ENCODE measurements around the gene TAC4.
A peak's percentile ranks its signal among the peaks of the same experiment; 100 is the strongest.

TAC4 gene

DNA sequence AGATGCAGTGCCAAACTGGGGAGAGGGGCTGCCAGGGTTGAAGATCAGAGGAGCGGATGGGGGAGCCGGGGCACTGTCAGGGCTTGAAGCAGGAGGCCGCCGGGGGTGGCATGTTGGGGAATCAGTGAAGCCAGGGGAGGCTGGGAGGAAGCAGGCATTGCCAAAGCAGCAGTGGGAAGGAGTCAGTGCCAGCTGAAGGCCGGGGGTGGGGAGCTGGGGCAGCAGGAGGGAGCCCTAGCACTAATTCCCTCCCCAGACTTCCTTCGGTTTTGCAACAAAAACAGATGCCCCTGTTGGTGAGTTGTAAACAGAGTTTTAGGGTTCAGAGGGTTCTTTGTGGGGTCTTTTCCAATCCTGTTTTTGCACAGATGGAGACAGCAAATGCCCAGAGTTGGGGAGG, 10.9 kb upstream of the TAC4 start:
- Histone ChIP-seq H3K9ac (ENCODE audit: low read length in 2 of 2) (no peak overlapping the region), H3K27ac (ENCODE audit: low read length) (no peak overlapping the region), H3K4me1 (ENCODE audit: control insufficient read depth, insufficient read depth, low read length) (no peaks in the 10 kb centered on the region), H3K4me3 (ENCODE audit: low read length in 2 of 2) (no peak overlapping the region), H3K36me3 (ENCODE audit: control insufficient read depth in 2 of 2, insufficient read depth in 2 of 2, low read length in 2 of 2) (no peaks in the 10 kb centered on the region), H3K27me3 (ENCODE audit: control insufficient read depth in 1 of 2, insufficient read depth in 2 of 2, low read length in 2 of 2) (peaks cover 3 to 9% of the 10 kb centered on the region in 2 donors), H3K9me3 (ENCODE audit: control insufficient read depth in 2 of 2, low read length in 2 of 2) (no peaks in the 10 kb centered on the region)

DNA sequence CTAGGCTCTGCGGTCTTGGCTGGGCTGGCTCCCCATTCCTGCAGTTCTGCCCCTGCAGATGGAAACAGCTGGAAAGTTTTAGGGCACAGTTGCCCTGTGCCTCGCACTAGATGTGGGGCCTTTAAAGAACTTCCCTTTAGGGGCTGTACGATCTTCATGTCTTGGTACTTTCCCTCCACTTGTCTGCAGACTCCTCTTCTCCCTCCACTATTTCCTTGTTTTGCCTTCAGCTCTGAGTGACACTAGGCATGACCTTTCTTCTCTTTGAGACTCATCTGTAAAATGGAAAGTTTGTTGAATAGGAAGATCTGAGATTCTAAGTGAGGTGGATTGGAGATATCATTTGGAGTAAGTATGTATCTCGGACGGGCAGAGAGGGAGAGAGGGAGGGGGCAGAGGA, 6.3 kb upstream of the TAC4 start:
- Histone ChIP-seq H3K27ac (ENCODE audit: low read length) (no peak overlapping the region), H3K27me3 (ENCODE audit: control insufficient read depth in 1 of 2, insufficient read depth in 2 of 2, low read length in 2 of 2) (peaks cover 0 to 2% of the 10 kb centered on the region in 2 donors), H3K9ac (ENCODE audit: low read length in 2 of 2) (no peak overlapping the region), H3K36me3 (ENCODE audit: control insufficient read depth in 2 of 2, insufficient read depth in 2 of 2, low read length in 2 of 2) (no peaks in the 10 kb centered on the region), H3K4me3 (ENCODE audit: low read length in 2 of 2) (no peak overlapping the region), H3K4me1 (ENCODE audit: control insufficient read depth, insufficient read depth, low read length) (peaks cover 8% of the 10 kb centered on the region), H3K9me3 (ENCODE audit: control insufficient read depth in 2 of 2, low read length in 2 of 2) (no peaks in the 10 kb centered on the region)

DNA sequence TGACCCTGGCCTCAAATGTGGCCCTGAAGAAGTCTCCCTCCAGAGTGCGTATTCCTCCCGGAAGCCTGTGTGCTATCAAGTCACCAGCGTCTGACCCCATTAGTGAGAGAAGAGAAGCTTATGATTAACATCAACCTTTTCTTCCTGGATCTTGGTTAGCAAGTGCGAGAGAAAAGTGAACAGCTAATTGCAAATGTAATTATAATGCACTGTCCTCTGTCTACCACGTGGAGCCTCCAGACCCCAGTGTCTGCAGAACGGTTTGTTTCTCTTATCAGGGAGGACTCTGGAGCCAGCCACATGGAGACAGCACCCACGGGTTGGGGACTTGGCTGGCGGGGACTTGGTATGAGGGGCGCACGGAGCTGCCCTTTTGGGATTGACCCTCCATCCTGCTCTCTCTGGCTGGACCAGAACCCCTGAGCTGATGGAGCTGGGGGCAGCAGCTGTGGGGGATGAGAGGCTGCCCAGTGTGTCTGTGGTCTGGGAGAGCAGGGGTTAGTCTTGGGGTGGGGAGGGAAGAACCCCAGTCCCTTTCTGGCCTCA, 5.7 kb upstream of the TAC4 start:
- H3K4me3 ChIP-seq (ENCODE audit: low read length in 2 of 2) = no peak overlapping the region
- no peaks in the 10 kb centered on the region for H3K36me3 ChIP-seq (ENCODE audit: control insufficient read depth in 2 of 2, insufficient read depth in 2 of 2, low read length in 2 of 2)
- H3K27me3 ChIP-seq (ENCODE audit: control insufficient read depth in 1 of 2, insufficient read depth in 2 of 2, low read length in 2 of 2) = no peaks in the 10 kb centered on the region
- no peaks in the 10 kb centered on the region for H3K9me3 ChIP-seq (ENCODE audit: control insufficient read depth in 2 of 2, low read length in 2 of 2)
- H3K4me1 ChIP-seq (ENCODE audit: control insufficient read depth, insufficient read depth, low read length) = peaks cover 8% of the 10 kb centered on the region
- H3K27ac ChIP-seq (ENCODE audit: low read length) = no peak overlapping the region
- no peak overlapping the region for H3K9ac ChIP-seq (ENCODE audit: low read length in 2 of 2)

DNA sequence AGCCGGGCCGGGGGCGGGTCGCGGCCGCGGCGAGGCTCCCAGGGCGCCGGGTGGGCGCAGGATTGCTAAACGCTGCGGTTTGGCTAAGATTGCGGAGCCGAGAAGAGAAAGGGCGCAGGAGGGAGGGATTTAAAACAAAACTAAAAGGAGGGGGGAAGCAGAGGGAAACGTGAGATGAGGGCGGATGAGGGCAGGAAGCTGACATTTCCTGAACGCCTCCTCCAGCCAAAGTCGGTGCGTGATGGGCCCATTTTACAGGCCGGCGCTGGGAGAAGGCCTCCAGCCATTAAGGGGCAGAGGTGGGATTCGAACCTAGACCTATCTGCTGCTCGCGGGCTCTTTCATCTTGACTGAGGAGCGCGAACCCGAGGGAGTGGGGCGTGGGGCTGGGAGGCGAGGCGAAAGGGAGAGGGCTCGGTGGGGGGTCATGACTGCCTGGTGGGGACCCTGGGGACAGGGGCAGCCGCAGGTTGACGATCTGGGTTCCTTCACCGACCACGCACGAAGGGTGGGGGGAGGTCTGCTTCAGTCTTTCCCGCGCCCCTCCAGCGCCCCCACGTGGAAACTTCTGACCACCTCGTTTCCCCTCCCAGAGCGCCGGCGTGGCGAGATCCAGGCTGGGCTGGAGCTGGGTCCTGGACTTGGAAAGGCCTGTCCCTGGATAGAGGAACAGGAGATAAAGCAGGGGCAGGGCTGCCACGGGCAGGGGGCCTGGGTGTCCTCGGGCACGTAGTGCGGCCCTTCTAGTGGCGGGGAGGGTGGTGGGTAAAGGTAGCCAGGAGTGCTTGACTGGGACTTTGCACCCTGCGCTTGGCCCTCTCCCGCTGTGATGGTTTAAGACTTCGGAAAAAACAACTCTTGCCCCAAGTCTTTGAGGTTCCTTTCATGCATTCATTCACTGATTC, 3.8 kb upstream of the TAC4 start:
- Histone ChIP-seq H3K9me3 (ENCODE audit: control insufficient read depth in 2 of 2, low read length in 2 of 2) (no peaks in the 10 kb centered on the region), H3K9ac (ENCODE audit: low read length in 2 of 2) (peak overlapping the region; percentile 41 to 75), H3K4me3 (ENCODE audit: low read length in 2 of 2) (peak overlapping the region; percentile 65 to 83), H3K27ac (ENCODE audit: low read length) (no peak overlapping the region), H3K36me3 (ENCODE audit: control insufficient read depth in 2 of 2, insufficient read depth in 2 of 2, low read length in 2 of 2) (peaks cover 0 to 2% of the 10 kb centered on the region in 2 donors), H3K4me1 (ENCODE audit: control insufficient read depth, insufficient read depth, low read length) (peaks cover 20% of the 10 kb centered on the region), H3K27me3 (ENCODE audit: control insufficient read depth in 1 of 2, insufficient read depth in 2 of 2, low read length in 2 of 2) (no peaks in the 10 kb centered on the region)

DNA sequence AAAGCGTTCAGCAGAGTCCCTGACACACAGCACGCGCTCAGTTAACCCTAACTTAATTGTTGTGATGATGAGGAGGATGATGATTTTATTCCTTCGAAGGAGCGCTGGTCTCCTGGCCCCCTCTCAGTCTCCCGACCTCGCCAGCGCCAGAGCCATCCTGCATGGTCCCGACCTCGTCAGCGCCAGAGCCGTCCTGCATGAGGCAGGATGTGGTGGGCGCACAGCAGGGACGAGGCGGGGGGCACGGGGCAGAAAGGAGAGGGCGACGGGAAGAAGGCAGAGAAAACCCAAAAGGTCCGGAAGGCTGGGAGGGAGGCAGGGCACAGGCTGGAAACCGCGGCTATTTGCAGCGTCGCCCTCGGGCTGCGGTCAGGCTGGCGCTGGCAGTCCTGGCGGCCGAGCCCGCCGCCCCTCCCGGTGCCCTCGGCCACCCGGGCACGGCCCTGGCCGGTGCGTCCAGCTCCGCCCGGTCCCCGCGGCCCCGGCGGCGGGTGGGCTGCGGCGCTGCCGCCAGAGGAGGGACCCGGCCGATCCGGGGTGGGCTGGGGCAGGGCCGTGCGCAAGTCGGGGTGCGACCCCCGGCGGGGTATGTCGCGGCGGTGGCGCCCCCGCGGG, 3.0 kb upstream of the TAC4 start:
- no peaks in the 10 kb centered on the region for H3K27me3 ChIP-seq (ENCODE audit: control insufficient read depth in 1 of 2, insufficient read depth in 2 of 2, low read length in 2 of 2)
- H3K36me3 ChIP-seq (ENCODE audit: control insufficient read depth in 2 of 2, insufficient read depth in 2 of 2, low read length in 2 of 2) = peaks cover 0 to 5% of the 10 kb centered on the region in 2 donors
- H3K9ac ChIP-seq (ENCODE audit: low read length in 2 of 2) = peak overlapping the region; percentile 29 to 31
- H3K27ac ChIP-seq (ENCODE audit: low read length) = no peak overlapping the region
- H3K4me3 ChIP-seq (ENCODE audit: low read length in 2 of 2) = peak overlapping the region; percentile 65 to 83
- no peaks in the 10 kb centered on the region for H3K9me3 ChIP-seq (ENCODE audit: control insufficient read depth in 2 of 2, low read length in 2 of 2)
- peaks cover 27% of the 10 kb centered on the region for H3K4me1 ChIP-seq (ENCODE audit: control insufficient read depth, insufficient read depth, low read length)

DNA sequence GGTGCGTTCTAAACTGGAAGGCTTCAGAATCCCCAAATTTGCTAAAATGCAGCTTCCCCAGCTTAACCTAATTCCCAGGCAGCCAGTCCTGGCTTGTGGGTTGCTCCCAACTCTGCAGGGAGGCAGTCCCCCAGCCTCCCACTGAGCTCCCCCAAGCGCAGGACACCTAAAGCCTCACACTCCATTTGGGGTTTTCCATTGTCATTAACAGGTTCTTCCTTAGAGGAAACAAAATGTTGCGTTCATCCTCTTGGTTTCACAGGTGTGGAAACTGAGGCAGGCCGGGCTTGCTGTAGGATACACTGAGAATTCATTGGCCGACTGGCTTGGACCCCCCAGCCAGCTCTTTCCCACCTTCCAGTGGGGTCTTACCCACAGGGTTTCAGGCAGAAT, 2.3 kb upstream of the TAC4 start:
- peaks cover 0 to 5% of the 10 kb centered on the region in 2 donors for H3K36me3 ChIP-seq (ENCODE audit: control insufficient read depth in 2 of 2, insufficient read depth in 2 of 2, low read length in 2 of 2)
- peak overlapping the region in 1 of 2 donors; percentile 31 for H3K9ac ChIP-seq (ENCODE audit: low read length in 2 of 2)
- H3K9me3 ChIP-seq (ENCODE audit: control insufficient read depth in 2 of 2, low read length in 2 of 2) = no peaks in the 10 kb centered on the region
- no peaks in the 10 kb centered on the region for H3K27me3 ChIP-seq (ENCODE audit: control insufficient read depth in 1 of 2, insufficient read depth in 2 of 2, low read length in 2 of 2)
- peaks cover 34% of the 10 kb centered on the region for H3K4me1 ChIP-seq (ENCODE audit: control insufficient read depth, insufficient read depth, low read length)
- no peak overlapping the region for H3K4me3 ChIP-seq (ENCODE audit: low read length in 2 of 2)
- no peak overlapping the region for H3K27ac ChIP-seq (ENCODE audit: low read length)

DNA sequence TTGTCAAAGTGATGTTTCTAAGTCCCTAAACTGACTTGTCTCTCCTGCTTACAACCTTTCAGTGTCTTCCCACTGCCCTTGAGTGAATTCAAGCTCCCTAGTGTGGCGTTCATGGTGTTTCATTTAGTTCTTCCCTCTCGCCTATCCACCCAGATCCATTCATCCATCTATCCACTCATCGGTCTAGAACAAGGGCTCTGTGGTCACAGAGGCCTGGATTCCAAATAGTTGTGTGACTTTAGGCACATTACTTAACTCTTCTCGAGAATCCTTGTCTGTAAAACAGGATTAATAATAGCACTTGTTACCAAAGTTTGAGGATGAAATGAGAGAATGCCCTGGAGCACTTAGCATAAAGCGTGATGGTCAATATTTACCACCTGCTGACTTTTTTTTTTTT, 870 bp upstream of the TAC4 start:
- Histone ChIP-seq H3K9me3 (ENCODE audit: control insufficient read depth in 2 of 2, low read length in 2 of 2) (no peaks in the 10 kb centered on the region), H3K4me1 (ENCODE audit: control insufficient read depth, insufficient read depth, low read length) (peaks cover 45% of the 10 kb centered on the region), H3K36me3 (ENCODE audit: control insufficient read depth in 2 of 2, insufficient read depth in 2 of 2, low read length in 2 of 2) (peaks cover 0 to 5% of the 10 kb centered on the region in 2 donors), H3K27me3 (ENCODE audit: control insufficient read depth in 1 of 2, insufficient read depth in 2 of 2, low read length in 2 of 2) (no peaks in the 10 kb centered on the region), H3K27ac (ENCODE audit: low read length) (no peak overlapping the region), H3K9ac (ENCODE audit: low read length in 2 of 2) (no peak overlapping the region), H3K4me3 (ENCODE audit: low read length in 2 of 2) (no peak overlapping the region)

DNA sequence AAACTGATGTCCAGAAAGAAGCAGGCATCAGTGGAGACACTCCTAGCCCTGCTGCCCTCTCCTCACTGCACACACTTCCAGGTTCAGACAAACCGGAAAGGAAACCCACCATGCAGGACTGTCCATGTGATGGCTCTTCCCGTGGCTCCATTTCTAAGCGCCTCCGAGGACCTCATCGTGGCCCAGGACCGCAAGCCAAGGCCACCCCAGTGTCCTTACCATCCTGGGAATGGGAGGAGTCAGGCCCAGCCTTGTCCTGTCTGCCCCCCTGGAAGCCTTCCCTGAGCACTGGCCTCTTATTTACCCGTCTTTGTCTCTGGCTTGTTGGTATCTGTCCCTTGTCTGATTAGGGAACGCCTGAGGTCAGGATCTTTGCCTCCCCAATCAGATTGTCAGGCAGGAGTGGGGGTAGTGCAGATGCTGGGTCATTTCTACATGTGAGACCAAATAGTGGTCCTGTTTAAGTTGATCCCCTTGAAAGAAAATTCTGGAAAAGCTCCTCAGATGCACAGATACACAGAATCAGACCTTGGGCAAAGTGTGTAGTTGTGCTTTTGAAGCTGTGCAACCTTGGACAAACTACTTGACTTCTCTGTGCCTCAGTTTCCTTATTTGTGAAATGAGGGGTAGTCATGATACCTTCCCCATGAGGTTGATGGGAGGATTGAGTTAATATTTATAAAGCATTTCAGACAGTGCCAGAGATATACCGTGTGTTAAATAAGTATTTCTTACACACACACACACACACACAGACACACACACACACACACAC, 744 bp downstream of the TAC4 start:
- Histone ChIP-seq H3K36me3 (ENCODE audit: control insufficient read depth in 2 of 2, insufficient read depth in 2 of 2, low read length in 2 of 2) (peaks cover 0 to 5% of the 10 kb centered on the region in 2 donors), H3K27me3 (ENCODE audit: control insufficient read depth in 1 of 2, insufficient read depth in 2 of 2, low read length in 2 of 2) (no peaks in the 10 kb centered on the region), H3K4me3 (ENCODE audit: low read length in 2 of 2) (no peak overlapping the region), H3K9me3 (ENCODE audit: control insufficient read depth in 2 of 2, low read length in 2 of 2) (no peaks in the 10 kb centered on the region), H3K27ac (ENCODE audit: low read length) (no peak overlapping the region), H3K4me1 (ENCODE audit: control insufficient read depth, insufficient read depth, low read length) (peaks cover 53% of the 10 kb centered on the region), H3K9ac (ENCODE audit: low read length in 2 of 2) (peak overlapping the region in 1 of 2 donors; percentile 6)

DNA sequence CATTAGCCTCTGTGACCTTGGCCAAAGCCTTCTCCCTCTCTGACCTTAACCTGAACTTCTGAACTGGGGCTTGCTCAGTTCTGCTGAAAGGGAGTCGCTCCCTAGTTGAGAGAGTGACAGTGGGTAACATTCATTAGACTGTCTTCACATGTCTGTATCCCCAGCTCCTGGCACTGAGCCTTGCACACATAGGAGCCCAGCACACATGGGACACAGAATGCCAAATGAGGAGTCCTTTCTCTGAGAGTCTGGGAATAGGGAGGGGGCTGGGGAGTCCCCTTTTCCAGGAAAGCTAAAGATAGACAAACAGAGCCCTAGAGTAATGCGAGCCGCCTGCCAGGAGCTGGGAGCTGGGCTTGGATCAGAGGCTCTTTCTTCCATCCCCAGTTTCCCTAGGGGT, 2.5 kb downstream of the TAC4 start:
- Histone ChIP-seq H3K4me1 (ENCODE audit: control insufficient read depth, insufficient read depth, low read length) (peaks cover 45% of the 10 kb centered on the region), H3K27me3 (ENCODE audit: control insufficient read depth in 1 of 2, insufficient read depth in 2 of 2, low read length in 2 of 2) (no peaks in the 10 kb centered on the region), H3K9ac (ENCODE audit: low read length in 2 of 2) (peak overlapping the region in 1 of 2 donors; percentile 21), H3K36me3 (ENCODE audit: control insufficient read depth in 2 of 2, insufficient read depth in 2 of 2, low read length in 2 of 2) (peaks cover 0 to 5% of the 10 kb centered on the region in 2 donors), H3K27ac (ENCODE audit: low read length) (peak overlapping the region; percentile 49), H3K4me3 (ENCODE audit: low read length in 2 of 2) (peak overlapping the region in 1 of 2 donors; percentile 40), H3K9me3 (ENCODE audit: control insufficient read depth in 2 of 2, low read length in 2 of 2) (no peaks in the 10 kb centered on the region)

DNA sequence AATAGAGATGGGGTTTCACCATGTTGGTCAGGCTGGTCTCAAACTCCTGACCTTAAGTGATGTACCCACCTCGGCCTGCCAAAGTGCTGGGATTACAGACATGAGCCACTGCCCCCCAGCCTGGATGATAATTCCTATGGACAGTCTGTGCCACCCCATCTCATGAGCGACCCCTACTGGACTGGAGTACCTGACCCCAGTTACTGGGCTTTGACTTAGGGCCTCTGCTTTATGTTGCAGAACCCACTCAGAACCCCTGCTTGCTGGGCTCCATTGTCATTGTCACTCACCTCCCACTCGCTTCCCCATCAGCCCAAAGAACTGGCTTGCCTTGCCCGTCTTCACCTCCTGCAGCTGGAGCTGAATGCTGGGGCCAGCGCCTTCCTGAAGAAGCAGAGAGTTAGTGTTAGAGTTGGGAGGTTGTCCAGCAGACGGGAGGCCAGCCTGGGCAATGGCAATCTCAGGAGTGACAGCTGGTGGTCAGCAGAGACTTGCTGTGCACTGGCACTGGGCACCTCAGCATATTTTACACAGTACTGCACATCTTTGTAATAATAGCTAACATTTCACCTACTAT, 4.0 kb downstream of the TAC4 start:
- no peaks in the 10 kb centered on the region for H3K9me3 ChIP-seq (ENCODE audit: control insufficient read depth in 2 of 2, low read length in 2 of 2)
- H3K36me3 ChIP-seq (ENCODE audit: control insufficient read depth in 2 of 2, insufficient read depth in 2 of 2, low read length in 2 of 2) = peaks cover 2 to 5% of the 10 kb centered on the region in 2 donors
- H3K4me1 ChIP-seq (ENCODE audit: control insufficient read depth, insufficient read depth, low read length) = peaks cover 45% of the 10 kb centered on the region
- H3K27me3 ChIP-seq (ENCODE audit: control insufficient read depth in 1 of 2, insufficient read depth in 2 of 2, low read length in 2 of 2) = no peaks in the 10 kb centered on the region
- H3K4me3 ChIP-seq (ENCODE audit: low read length in 2 of 2) = no peak overlapping the region
- H3K9ac ChIP-seq (ENCODE audit: low read length in 2 of 2) = no peak overlapping the region
- no peak overlapping the region for H3K27ac ChIP-seq (ENCODE audit: low read length)

Measured in stomach smooth muscle (tissue), 2 donors.